Measurements from ENCODE around the gene CRACR2B.

The CRACR2B gene

DNA sequence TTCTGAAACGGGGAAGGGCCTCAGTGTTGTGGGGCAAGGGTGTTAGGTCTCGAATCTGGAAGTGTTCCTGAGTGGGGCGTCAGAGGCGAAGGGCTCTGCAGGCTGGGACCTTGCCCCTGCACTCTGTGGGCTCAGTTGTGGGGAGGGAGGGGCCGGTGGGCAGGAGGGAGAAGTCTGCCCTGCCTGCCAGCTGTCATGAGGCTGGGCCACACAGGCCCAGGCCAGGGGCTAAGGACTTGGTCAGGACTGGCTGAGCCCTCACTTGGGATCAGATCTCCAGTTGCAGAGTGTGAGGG is at the start of gene CRACR2B:
CRACR2B (plus strand) TSS at position 23 of the 296 bp plus-strand sequence. CDS start 689 bp downstream, outside the sequence.
- no peak for DNase-seq (ENCODE audit: low read depth in 3 of 3)

DNA sequence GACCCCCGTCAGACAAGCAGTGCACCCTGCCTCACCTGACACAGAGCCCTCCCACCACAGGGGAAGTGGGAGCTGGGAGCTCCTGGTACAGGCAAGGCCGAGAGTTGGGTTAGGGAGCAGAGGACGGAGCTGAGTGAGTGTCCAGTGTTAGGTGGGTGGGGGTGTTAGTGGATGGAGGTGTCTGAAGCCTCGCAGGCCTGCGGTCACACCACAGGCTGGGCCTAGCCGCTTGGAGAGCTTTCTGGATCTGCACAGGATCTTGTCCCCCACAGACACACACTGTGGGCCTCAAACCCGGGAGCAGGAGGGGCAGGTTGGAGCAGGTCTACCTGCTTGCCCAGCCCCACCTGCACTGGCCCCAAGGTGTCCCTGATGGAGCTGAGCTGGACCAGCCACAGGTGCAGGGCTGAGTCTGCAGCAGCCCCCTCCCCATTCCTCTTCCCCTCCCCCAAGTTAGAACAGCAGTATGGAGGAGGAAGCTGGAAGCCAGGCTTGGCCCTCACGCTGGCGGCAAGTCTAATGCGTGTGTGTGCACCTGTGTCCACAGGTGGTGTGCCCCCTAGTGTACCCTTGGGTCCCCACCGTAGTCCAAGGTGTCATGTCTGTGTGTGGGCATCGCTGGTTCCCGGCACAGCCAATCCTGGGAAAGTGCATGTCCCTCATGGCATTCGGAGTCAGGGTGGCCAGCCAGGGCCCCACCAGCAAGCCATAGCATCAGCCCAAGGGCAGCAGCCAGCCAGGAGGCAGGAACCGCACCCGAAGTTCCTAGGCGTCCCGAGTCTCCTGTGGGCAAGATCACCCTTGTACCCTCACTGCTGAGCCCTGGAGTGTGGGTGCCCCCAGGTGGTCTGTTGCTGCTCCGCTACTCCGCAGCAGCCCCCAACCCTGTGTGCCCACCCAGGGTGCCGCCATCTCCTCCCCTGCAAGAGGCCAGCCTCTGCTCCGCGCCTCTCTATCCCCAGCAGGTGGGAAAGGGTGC is 48.5 kb upstream of the CRACR2B start:
- DNase-seq (ENCODE audit: low read depth in 3 of 3), result no peak

DNA sequence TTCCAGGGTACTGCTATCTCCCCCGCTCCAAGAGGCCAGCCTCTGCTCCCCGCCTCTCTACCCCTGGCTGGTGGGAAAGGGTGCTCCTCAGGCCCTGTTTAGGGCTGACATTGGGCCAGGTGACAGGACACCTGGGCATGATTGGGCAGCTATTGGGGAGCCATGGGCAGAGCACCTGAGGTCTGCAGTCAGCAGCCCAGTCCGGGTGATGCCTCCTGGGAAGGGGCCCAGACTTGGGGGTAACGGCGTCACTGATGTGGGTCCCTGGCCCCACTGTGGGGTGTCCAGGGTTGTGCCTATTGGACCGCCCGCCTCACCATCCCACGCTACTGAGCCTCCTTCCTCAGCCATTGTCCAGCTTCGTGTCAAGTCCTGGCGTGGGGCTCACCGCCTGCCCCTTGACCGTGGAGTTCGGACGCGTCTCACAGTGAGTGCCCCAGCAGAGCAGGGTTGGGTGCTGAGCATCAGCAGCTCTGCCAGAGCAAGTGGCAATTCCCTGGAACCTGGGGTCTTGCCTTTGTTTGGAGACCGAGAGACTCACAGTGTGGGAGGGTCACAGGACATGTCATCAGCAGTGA is 47.7 kb upstream of the CRACR2B start:
- no peak for DNase-seq (ENCODE audit: low read depth in 3 of 3)

DNA sequence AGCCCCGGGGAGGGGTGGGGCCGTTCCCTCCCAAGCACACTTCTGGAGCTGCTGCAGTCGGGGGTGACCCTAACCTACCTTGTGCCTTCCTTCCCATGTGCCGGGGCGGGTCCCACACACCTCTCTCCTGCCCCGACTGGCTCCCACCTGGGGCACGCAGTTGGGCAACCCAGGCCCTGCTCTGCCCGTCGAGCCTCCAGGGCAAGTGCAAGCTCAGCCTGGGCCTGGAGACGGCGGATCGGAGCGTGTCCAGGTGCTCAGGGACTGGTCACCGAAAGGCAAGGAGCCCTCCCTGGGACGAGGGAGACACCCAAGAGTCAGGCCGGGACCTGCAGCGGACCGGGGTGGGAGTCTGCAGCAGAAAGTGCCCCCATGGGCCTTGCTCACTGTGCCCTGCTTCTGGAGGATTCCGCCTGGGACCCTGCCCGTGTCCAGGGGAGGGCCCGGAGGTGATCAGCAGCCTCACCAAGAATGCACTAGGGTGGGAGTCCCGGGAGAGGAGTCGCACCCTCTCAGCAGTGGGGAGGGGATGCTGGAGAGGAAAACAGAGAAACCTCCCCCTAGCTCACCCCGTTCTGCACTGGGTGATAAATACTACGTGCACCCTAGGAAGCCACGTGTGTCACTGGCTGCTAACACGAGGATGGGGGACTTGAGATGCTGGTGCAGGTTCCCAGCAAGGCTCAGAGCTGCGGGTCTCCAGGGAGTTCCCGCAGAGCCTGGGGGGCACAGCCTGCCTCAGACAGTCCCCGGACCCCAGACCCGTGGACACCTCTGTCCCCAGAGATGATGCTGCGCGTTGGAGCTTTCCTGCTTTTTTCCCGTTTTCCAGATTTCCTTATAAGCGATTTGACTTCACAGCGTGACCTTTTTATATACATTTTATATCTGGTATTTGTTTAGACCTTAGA is 45.2 kb upstream of the CRACR2B start:
- DNase-seq (ENCODE audit: low read depth in 3 of 3), result no peak

DNA sequence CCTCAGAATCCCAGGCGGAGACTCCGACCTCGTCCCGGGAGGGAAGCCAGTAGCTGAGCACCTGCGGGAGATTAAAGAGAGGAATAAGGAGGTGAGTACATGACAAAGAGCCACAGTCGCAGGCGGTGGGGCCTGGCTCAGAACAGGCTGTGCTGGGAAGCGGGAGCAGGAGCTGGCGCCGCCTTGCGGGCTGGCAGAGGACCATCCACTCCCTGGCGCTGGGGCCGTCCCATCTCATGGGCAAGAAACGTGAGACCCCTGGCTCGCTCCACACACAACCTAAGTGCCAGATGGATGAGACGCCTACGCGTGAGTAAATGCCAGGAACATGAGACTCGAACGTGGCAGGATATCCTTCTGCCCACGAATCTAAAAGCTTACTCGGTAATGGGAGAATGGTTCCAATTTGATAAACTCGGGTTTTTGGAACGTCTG is 44.1 kb upstream of the CRACR2B start:
- DNase-seq (ENCODE audit: low read depth in 3 of 3), result no peak

DNA sequence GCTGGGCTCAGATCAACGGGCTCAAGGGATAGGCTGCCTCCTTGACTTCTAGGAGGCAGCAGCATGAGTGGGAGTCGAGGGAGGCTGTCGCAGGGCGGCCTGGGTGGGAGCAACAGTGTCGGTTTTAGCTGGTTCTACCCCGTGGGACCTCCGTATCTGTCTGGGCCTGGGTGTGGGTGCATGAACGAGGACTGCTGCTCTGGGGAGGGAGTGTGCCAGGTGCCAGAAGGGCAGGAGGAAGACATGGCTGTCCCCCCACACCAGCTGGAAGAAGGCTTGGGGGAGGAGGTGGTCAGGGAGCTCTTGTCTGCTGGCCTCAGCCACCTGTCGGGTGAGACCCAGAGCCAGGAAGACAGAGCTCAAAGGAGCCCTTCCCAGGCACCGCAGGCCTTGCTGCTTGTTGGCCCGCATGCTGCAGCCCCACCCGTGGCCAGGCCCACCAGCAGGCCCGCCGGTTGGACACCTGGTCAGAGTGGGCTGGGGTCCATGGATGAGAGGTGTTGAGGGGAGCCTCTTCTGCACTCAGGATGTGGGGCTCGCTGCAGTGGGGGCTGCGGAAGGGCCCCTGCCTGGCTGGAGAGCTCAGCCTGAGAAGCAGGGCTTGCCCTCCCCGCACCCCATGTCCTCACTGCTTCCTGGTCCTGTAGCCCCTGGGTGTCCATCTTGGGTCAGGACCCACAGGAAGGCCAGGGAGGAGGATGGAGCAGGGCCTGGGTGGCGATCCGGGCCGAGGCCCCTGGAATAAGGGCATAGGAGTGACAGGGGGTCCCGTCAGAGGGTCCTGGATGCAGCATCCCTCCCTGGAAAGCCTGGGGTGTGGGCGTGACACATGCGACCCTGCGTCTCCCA is 41.3 kb upstream of the CRACR2B start:
- no peak for DNase-seq (ENCODE audit: low read depth in 3 of 3)

DNA sequence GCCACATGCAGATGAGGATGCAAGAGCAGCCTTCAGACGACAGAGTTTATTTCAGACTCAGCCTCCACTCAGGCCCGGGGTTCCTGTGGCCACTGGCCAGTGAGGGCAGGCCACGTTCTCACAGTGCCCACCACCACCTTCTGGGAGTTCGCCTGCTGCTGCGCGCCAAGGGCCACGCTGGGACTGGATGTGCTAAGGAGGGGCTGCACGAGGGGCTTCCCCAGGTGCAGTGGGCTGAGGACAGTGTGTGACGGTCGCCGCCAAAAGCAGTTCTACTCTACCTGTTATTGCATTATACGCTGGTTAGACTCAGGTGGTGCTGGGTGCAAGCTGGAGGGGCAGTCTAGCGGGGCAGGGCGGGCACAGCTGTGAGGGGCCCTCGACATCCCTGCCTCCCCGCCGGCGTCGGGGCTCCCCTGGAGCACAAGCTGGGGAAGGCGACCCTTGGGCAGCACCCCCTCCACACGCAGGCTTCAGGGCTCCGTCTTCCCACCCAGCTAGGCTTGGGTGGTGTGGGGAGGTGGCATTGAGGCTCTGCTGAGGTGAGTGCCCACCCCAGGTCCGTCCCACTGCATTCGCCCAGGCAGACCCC is 40.5 kb upstream of the CRACR2B start:
- DNase-seq (ENCODE audit: low read depth in 3 of 3), result no peak

DNA sequence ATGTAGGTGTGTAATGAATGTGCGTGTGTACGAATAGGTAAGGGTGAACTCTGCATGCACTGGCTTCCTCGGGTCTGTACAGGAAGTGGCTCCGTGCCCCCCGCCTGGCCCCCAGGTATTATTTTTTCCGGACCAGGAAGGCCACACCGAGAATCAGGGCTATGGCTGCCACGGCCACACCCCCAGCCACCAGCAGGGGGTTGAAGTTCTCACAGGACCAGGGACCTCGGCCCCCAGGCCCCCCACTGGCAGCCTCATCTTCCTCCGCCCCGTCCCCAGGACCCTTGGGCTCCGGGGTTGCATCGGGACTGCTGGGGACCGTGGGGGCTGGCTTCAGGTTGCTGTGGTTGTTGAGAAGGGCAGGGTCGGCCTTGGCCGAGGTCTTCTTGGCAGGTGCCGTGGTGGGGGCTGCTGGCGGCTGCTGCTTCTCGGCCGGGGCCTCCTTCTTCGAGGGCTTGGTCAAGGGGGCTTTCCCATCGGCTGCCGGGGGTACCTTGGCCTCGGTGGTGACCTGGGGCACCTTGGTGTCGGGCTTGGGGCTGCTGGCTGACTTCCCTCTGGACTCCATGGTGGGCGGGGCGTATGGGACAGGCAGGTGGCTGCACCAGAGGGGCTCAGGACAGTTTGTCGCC is 39.6 kb upstream of the CRACR2B start:
- no peak for DNase-seq (ENCODE audit: low read depth in 3 of 3)

DNA sequence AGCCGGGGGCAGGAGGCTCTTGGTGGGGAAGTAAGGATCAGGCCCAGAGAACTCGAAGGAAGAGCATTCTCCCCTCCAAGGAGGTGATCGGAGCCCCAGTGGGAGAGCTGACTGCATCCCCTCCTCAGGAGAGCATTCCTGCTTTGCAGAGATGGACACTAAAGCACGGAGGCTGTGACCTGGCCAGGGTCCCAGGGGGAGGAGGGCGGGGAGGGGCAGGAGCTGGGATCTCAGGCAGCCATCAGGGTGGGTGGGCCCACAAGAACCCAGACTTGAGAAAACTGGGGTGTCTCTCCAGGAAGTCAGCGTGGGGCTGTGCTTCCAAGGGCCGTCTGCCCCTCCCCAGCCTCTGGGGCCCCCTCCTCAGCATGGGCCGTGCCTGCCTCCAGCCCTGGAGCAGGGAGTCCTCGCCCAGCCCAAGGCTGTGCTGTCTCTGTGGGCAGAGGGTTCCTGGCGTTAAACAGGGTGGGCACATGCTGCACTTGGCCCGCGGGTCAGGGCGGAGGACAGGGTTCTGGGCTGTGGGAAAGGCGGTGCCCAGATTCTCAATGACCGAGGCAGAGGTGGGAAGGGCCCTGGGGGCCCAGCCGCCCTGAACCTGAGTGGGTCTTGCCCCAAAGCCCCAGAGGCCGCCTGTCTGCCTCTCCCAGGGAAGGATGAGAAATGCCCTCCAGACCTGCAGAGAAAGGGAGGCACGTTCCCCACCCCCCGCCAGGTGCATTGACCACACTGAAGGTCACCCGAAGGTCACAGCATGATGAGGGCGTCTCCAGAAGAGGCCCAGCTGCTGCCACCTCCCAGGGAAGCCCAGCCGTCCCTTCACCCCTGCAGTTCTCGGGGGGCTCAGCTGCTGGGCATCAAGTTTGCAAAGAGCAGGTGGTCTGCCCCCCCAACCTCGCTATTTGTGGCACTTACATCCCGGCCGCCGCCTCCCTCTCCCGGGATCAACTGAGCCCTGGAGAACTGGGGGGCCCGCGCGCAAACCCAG is 38.5 kb upstream of the CRACR2B start:
- no peak for DNase-seq (ENCODE audit: low read depth in 3 of 3)

DNA sequence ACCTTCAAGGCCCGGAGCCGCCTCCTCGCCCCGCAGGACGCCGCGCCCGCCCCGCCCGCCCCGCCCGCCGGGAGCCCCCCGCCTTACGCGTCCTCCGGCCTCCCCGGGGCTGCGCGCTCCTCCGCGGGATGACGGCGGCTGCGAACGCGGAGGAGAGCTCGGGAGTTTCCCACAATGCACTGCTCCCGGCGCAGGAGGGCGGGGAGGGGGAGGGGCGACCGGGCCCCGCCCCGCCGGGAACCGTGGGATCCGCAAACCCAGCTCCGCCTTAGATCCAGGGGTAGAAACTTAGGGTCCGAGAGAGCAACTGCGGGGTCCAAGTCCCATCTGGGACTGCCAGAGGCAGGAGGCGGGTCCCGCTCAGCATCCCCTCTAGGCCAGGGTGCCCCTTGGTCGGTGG is 37.8 kb upstream of the CRACR2B start, which contains the start of gene CEND1:
CEND1 (minus strand) TSS at position 148 of the 400 bp plus-strand sequence. CDS start 1,514 bp downstream, outside the sequence.
- DNase-seq (ENCODE audit: low read depth in 3 of 3), result peak in 1 of 3 experiments; percentile 35

DNA sequence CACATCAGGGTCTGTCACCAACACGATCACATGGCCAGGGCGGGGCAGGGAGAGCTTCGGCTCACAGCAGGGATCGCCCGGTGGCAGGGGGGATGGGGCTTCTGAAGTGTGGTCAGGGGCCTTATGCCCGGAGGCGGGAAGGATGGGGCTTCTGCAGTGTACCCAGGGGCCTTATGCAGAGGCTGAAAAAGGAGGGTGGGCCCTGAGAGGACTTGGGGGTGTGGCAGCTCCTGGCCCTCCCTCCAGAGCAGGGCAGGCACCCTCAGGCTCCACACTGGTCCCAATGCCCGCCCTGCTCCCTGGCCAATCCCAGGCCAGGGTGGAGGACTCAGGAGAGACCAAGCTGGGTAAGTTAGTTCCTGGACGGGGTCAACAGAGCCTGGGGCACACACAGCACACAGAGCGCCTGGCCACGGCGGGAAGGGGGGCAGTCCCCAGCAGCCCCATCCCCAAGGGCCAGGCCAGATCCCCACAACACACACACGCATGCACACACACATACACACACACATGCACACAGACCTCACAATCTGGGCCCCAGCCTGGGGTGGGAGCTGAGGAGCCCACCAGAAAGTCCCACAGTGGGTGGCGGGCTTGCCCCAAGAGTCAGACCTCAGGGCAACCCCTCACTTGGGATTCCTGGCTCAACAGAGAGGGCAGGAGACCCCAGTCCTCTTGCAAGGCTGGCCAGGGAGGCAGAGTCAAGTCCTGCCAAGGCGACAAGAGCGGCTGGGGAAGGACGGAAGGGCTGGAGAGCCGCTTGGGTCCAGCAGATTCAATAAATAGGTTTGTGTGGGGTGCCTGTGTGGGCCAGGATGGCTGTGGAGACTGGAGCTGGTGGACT is 36.8 kb upstream of the CRACR2B start:
- no peak for DNase-seq (ENCODE audit: low read depth in 3 of 3)

DNA sequence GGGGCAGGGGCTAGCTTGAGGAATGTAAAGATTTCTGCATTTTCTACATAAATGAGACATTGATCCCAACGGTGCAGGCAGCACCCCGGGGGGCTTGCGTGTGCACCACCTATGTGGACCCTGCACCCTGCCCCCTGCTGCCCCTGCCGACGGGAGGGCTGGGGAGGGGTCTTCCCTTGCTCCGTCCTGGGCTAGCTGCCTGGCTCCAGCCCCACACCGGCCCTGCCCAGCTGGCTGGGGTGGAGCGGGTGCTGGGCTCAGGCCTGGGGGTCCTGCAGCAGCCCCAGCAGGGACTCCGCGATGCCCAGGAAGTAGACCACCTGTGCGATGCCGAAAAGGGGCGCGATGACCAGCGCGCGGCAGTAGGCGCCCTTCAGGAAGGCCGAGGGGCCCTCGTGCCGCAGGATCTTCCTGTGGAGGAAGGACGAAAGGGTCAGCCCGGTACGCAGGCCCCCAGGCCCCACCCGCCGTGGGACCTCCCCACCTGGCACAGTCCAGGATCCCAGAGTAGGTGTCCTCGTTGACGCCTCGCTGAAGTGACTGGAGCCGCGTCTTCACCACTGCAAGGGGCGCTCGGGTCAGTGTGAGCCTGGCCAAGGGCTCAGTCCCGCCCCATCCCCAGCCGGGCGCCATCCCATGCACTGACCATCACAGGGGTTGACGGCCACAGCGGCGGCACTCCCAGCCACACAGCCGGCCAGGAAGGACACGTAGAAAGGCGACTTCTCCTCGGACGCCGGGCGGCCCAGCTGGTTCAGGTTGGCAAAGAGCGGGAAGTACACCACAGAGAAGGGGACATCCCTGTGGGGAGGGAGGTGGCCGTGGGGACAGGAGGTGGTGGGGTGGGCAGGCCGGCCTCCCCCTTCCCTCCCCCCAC is 35.8 kb upstream of the CRACR2B start:
- no peak for DNase-seq (ENCODE audit: low read depth in 3 of 3)

DNA sequence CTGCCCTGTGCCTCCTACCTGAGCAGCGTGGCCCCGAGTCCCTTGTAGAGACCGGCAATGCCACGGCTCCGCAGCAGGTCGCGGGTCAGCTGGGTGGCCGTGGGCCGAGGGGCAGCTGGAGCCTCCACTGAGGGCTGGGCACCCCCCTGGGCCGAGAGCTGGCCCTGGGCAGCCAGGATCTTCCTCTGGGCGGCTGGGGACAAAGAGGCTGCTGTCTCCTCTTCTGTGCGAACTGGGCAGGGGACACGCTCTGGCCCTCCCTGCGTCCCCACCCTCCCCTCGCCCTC is 35.2 kb upstream of the CRACR2B start:
- DNase-seq (ENCODE audit: low read depth in 3 of 3), result no peak

DNA sequence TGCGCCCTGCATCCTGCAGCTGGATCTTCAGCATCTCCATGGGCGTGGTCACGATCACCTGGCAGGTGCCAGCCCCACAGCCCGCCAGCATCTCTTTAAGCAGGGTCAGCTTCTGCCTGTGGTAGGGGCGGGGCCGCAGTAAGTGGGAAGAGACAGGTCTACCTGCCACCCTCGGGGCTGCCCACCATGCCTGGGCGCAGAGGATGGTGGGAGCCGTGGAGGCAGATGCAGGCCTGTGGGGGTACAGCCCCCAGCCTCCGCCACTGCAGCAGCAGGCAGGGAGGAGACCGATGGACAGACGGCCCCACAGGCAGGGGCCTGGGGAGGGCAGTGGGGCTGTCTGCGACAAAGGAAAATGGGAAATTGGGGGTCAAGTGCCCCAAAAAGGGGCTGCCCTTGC is 34.8 kb upstream of the CRACR2B start:
- no peak for DNase-seq (ENCODE audit: low read depth in 3 of 3)

DNA sequence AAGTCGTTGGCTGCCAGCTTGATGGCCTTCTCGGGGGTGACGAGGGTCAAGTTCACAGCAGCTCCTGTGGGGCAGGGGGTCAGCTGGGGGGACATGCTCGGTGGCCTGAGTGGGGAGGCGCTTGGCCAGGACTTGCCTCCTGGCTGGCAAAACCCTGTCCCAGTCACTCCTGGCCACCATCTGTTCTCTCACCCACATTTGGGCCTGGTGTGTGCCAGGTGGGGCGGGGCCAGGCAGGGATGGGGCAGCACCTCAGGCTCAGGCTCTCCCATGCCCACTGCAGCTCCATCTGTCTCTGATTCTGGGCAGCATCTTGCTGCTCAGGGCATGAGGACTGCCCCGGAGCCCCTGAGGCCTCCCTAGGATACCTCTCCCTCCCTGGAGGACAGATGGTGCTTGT is 34.2 kb upstream of the CRACR2B start:
- no peak for DNase-seq (ENCODE audit: low read depth in 3 of 3)

DNA sequence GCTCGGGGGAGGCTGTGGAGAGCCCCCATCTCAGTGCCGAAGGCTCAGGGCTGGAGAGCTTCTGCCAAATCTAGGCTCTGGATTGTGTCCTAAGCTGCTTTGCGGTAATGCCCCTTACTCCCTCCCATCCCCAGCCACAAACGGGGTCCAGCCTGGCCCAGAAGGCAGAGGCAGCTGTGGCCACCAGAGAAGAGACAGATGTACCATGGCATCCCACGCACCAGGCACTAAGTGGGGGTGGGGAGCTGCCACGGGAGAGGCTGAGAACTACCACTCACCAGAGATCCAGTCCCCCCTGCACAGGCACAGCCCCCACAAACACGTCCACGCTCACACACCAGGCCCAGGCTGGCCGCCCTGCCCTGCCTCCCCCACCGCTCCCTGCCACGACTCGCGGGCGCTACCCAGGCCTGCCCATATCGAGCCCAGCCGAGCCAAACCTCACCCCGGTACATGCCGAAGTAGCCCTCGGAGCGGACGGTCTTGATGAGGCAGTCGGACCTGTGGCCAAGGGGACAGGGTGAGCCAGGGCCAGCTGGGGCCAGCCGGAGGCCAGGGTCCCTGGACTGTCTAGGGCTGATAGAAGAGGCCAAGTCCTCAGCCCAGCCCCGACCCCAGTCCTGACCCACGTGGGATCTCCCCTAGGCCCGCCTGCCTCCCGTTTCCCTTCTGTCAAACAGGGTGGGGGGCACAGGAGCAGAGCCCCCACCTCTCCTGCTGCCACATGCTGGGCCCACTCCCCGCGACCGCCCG is 33.5 kb upstream of the CRACR2B start:
- DNase-seq (ENCODE audit: low read depth in 3 of 3), result no peak

All from stimulated activated CD4-positive, alpha-beta T cell treated with anti-CD3 and anti-CD28 coated beads, TNF-alpha, amount 100 ng/mL, for 4 hours (primary cell).